Gastrocnemius medialis (tissue), 4 donors: ENCODE measurements around the gene CD1B.

ENCODE experiments used
- CTCF ChIP-seq, 5 experiments: fragments of 450-650 bp in 3 of 5; fragments of 200-600 bp in 2 of 5; sonication (generic) in 2 of 5; IDR thresholded peaks in 4 of 5; conservative IDR thresholded peaks in 1 of 5; 1 replicate in 4 of 5; 2 replicates in 1 of 5; pipeline ENCODE4 v1.5.1; 2016 to 2019; ENCODE audit warnings: antibody characterized with exemption in 5 of 5, mild to moderate bottlenecking in 3 of 5, moderate library complexity in 3 of 5
- POLR2A ChIP-seq, 2 donors: fragments of 450-650 bp; IDR thresholded peaks; one replicate each; pipeline ENCODE4 v1.6.1; 2017; ENCODE audit warnings: antibody characterized with exemption in 2 of 2, mild to moderate bottlenecking in 2 of 2, moderate library complexity in 2 of 2

- TF ChIP-seq CTCF (IDR thresholded peaks at IDR 0.05 in 4 of 5, conservative IDR thresholded peaks at IDR 0.05 in 1 of 5) (no peak), POLR2A (IDR thresholded peaks at IDR 0.05) (no peak)
These were observed 44.4 kb downstream of the CD1B start for GRCh38 chr1:158286941-158287346.
